H9 (cell line): ENCODE measurements around the gene MAP3K8. TPM values are rescaled to one million over a fixed set of nuclear protein-coding genes. Genes with fewer than 3 reads are reported as not detected.

Source experiments
- DNase-seq: peaks from one replicate; pipeline ENCODE4 v3.0.0-alpha.2; 2017
- H2AFZ ChIP-seq: one replicate; pipeline ENCODE4 v1.6.1; 2013; ENCODE audit warnings: mild to moderate bottlenecking, low read length, control low read depth, moderate library complexity
- H2AK5ac ChIP-seq: 2 replicates; pipeline ENCODE4 v1.6.1; 2013; ENCODE audit warnings: low read length, control low read depth, mixed read lengths; ENCODE audit not compliant: insufficient read length
- H2BK120ac ChIP-seq: one replicate; pipeline ENCODE4 v1.6.1; 2013; ENCODE audit warnings: low read depth, mild to moderate bottlenecking, low read length, control low read depth, inconsistent platforms; ENCODE audit not compliant: poor library complexity, severe bottlenecking
- H2BK12ac ChIP-seq: 2 replicates; pipeline ENCODE4 v1.6.1; 2013; ENCODE audit warnings: low read length, control low read depth, mixed read lengths, low read depth; ENCODE audit not compliant: insufficient read length
- H2BK15ac ChIP-seq: 2 replicates; pipeline ENCODE4 v1.6.1; 2013; ENCODE audit warnings: low read depth, low read length, control low read depth
- H2BK20ac ChIP-seq: one replicate; pipeline ENCODE4 v1.6.1; 2013; ENCODE audit warnings: low read depth, mild to moderate bottlenecking, low read length, control low read depth, inconsistent platforms; ENCODE audit not compliant: poor library complexity, severe bottlenecking
- H2BK5ac ChIP-seq: 2 replicates; pipeline ENCODE4 v1.6.1; 2013; ENCODE audit warnings: low read length, control low read depth, mixed read lengths; ENCODE audit not compliant: insufficient read length
- H3K14ac ChIP-seq: 2 replicates; pipeline ENCODE4 v1.6.1; 2013; ENCODE audit warnings: low read length, control low read depth; ENCODE audit not compliant: insufficient read depth
- H3K18ac ChIP-seq: 2 replicates; pipeline ENCODE4 v1.6.1; 2013; ENCODE audit warnings: low read depth, mild to moderate bottlenecking, mixed read lengths, low read length, control low read depth; ENCODE audit not compliant: insufficient read length
- H3K23ac ChIP-seq: 2 replicates; pipeline ENCODE4 v1.6.1; 2013; ENCODE audit warnings: low read length, control low read depth, mixed read lengths, low read depth; ENCODE audit not compliant: insufficient read length
- H3K23me2 ChIP-seq: 2 replicates; pipeline ENCODE4 v1.6.1; 2013; ENCODE audit warnings: low read depth, mild to moderate bottlenecking, mixed read lengths, low read length, control low read depth; ENCODE audit not compliant: insufficient read length, poor library complexity, severe bottlenecking
- H3K27ac ChIP-seq: 2 replicates; pipeline ENCODE4 v1.5.1; 2013; ENCODE audit warnings: low read length, control low read depth, mixed read lengths, low read depth; ENCODE audit not compliant: insufficient read length
- H3K27me3 ChIP-seq: 2 replicates; pipeline ENCODE4 v1.6.1; 2013; ENCODE audit warnings: low read length, control low read depth, inconsistent platforms; ENCODE audit not compliant: insufficient read depth
- H3K4ac ChIP-seq: 2 replicates; pipeline ENCODE4 v1.6.1; 2013; ENCODE audit warnings: low read depth, mild to moderate bottlenecking, control low read depth, inconsistent platforms, low read length, moderate library complexity
- H3K4me1 ChIP-seq: 2 replicates; pipeline ENCODE4 v1.6.1; 2013; ENCODE audit warnings: low read length, control low read depth, inconsistent platforms; ENCODE audit not compliant: insufficient read depth
- H3K4me2 ChIP-seq: 2 replicates; pipeline ENCODE4 v1.6.1; 2013; ENCODE audit warnings: low read length, control low read depth, mixed read lengths; ENCODE audit not compliant: insufficient read length, insufficient read depth
- H3K56ac ChIP-seq: 2 replicates; pipeline ENCODE4 v1.6.1; 2013; ENCODE audit warnings: low read depth, mild to moderate bottlenecking, mixed read lengths, low read length, control low read depth; ENCODE audit not compliant: insufficient read length
- H3K79me1 ChIP-seq: 2 replicates; pipeline ENCODE4 v1.6.1; 2013; ENCODE audit warnings: low read depth, mild to moderate bottlenecking, moderate library complexity, low read length, control low read depth, inconsistent platforms; ENCODE audit not compliant: insufficient read depth, poor library complexity, severe bottlenecking
- H3K79me2 ChIP-seq: 2 replicates; pipeline ENCODE4 v1.6.1; 2013; ENCODE audit warnings: low read length, control low read depth, inconsistent platforms; ENCODE audit not compliant: insufficient read depth
- H3K9ac ChIP-seq: 2 replicates; pipeline ENCODE4 v1.6.1; 2013; ENCODE audit warnings: low read length, control low read depth, mixed read lengths; ENCODE audit not compliant: insufficient read length; ENCODE audit errors: extremely low read depth
- H3K9me3 ChIP-seq: one replicate; pipeline ENCODE4 v1.6.1; 2013; ENCODE audit warnings: low read depth, low read length, inconsistent platforms; ENCODE audit not compliant: control insufficient read depth
- H3T11ph ChIP-seq: one replicate; pipeline ENCODE4 v1.6.1; 2013; ENCODE audit warnings: mild to moderate bottlenecking, low read length, control low read depth, inconsistent platforms
- H4K20me1 ChIP-seq: one replicate; pipeline ENCODE4 v1.6.1; 2013; ENCODE audit not compliant: control insufficient read depth, insufficient read length, insufficient read depth
- H4K5ac ChIP-seq: 2 replicates; pipeline ENCODE4 v1.6.1; 2013; ENCODE audit warnings: low read depth, mild to moderate bottlenecking, mixed read lengths, low read length, control low read depth; ENCODE audit not compliant: insufficient read length
- H4K8ac ChIP-seq: replicated peaks from 2 replicates; pipeline ENCODE4 v1.6.1; 2013; ENCODE audit warnings: low read length, control low read depth, mixed read lengths, low read depth; ENCODE audit not compliant: insufficient read length
- H4K91ac ChIP-seq: 2 replicates; pipeline ENCODE4 v1.6.1; 2013; ENCODE audit warnings: low read depth, mild to moderate bottlenecking, moderate library complexity, mixed read lengths, low read length, control low read depth; ENCODE audit not compliant: insufficient read length
- H3K27ac Mint-ChIP-seq, 3 experiments: 2 replicates in 2 of 3; 3 replicates in 1 of 3; pipeline ENCODE4 v1.8.0; 2020 to 2021; ENCODE audit warnings: mixed read lengths in 3 of 3, mild to moderate bottlenecking in 1 of 3, moderate library complexity in 1 of 3
- H3K27me3 Mint-ChIP-seq: 2 replicates; pipeline ENCODE4 v1.8.0; 2021; ENCODE audit warnings: low read depth, mild to moderate bottlenecking, moderate library complexity, mixed read lengths
- H3K36me3 Mint-ChIP-seq, 3 experiments: 2 replicates in 2 of 3; 3 replicates in 1 of 3; pipeline ENCODE4 v1.8.0; 2020 to 2021; ENCODE audit warnings: low read depth in 3 of 3, mixed read lengths in 3 of 3; ENCODE audit not compliant: insufficient read depth in 1 of 3
- H3K4me1 Mint-ChIP-seq, 2 experiments: 2 replicates each; pipeline ENCODE4 v1.8.0; 2020; ENCODE audit warnings: mixed read lengths in 2 of 2
- H3K4me3 Mint-ChIP-seq, 2 experiments: 2 replicates in 1 of 2; 3 replicates in 1 of 2; pipeline ENCODE4 v1.8.0; 2020 to 2021; ENCODE audit warnings: mild to moderate bottlenecking in 2 of 2, mixed read lengths in 2 of 2, moderate library complexity in 1 of 2
- H3K9me3 Mint-ChIP-seq, 2 experiments: 2 replicates in 1 of 2; 3 replicates in 1 of 2; pipeline ENCODE4 v1.8.0; 2020; ENCODE audit warnings: mild to moderate bottlenecking in 2 of 2, mixed read lengths in 2 of 2, moderate library complexity in 1 of 2
- CTCF ChIP-seq: fragments of 200-600 bp; sonication (generic); conservative IDR thresholded peaks from 3 replicates; pipeline ENCODE4 v1.8.0; 2021; ENCODE audit warnings: antibody characterized with exemption, mild to moderate bottlenecking
- WGBS: extraction: QIAGEN DNeasy Blood & Tissue Kit; methylation state at CpG from one replicate; pipeline ENCODE4 v1.1.7; 2013; ENCODE audit warnings: missing lambda C conversion rate, low lambda C conversion rate, mixed read lengths; ENCODE audit not compliant: insufficient read length; ENCODE audit errors: extremely low coverage; 5-methylcytosine and 5-hydroxymethylcytosine counted together
- total RNA-seq: library from RNA; stranded (reverse); gene quantifications from 2 replicates; pipeline ENCODE4 v1.2.1, GENCODE V29; 2021

Gene MAP3K8
- total RNA-seq, 1 experiment from 2014 or later: 3.5 TPM

- Histone ChIP-seq H3K23me2 (no peaks in the 10 kb centered on the region), H2AK5ac (no peak overlapping the region), H2BK20ac (no peak overlapping the region), H3K4me1 (no peaks in the 10 kb centered on the region), H3K9ac (no peak overlapping the region), H3K27me3 (no peaks in the 10 kb centered on the region), H3K79me1 (no peaks in the 10 kb centered on the region), H2BK120ac (no peak overlapping the region), H4K5ac (no peak overlapping the region), H3K79me2 (no peaks in the 10 kb centered on the region), H3T11ph (no peak overlapping the region), H3K4me2 (no peak overlapping the region), H2AFZ (no peak overlapping the region), H2BK15ac (no peak overlapping the region), H3K27ac (no peak overlapping the region), H4K91ac (no peak overlapping the region), H3K23ac (no peak overlapping the region), H4K8ac (no peak overlapping the region), H3K4ac (no peak overlapping the region), H3K56ac (no peak overlapping the region), H2BK12ac (no peak overlapping the region), H3K9me3 (no peaks in the 10 kb centered on the region), H4K20me1 (no peaks in the 10 kb centered on the region), H3K18ac (no peak overlapping the region), H3K14ac (no peak overlapping the region), H2BK5ac (no peak overlapping the region)
- DNase-seq: no peak
- WGBS: no CpG with 5 or more reads among the region's 1 CpG
- Mint-ChIP-seq H3K4me1 (peaks cover 2 to 3% of the 10 kb centered on the region in 2 experiments; a peak in 1 of 4 replicates), H3K27ac (no peak overlapping the region), H3K9me3 (peaks cover 0 to 3% of the 10 kb centered on the region in 2 experiments; a peak in 1 of 5 replicates), H3K36me3 (no peaks in the 10 kb centered on the region), H3K4me3 (no peak overlapping the region), H3K27me3 (no peaks in the 10 kb centered on the region; the same call in 1 of the 2 replicates)
- no peak for TF ChIP-seq CTCF
These were observed 22.7 kb upstream of the MAP3K8 start for GRCh38 chr10:30411263-30411662.
